Activated T-helper 2 cell treated with anti-CD3 and anti-CD28 coated beads, Interferon-gamma antibody, Interleukin-2, Interleukin-4, amounts not matched to agents 10 μg/mL and 5 μg/mL and 100 μg/mL, durations not matched to agents 14 hours and 24 hours and 36 hours (primary cell): ENCODE results near the gene BRWD1. TPM values are rescaled to one million over a fixed set of nuclear protein-coding genes. Genes with fewer than 3 reads are reported as not detected.
"Not testable (repeated sequence)": the region's sequence is repeated elsewhere in the genome, so short reads cannot be mapped to it uniquely, and the experiment has no call there.

ENCODE experiments used
- DNase-seq: peaks from one replicate; pipeline ENCODE4 v3.0.0; 2021; ENCODE audit warnings: low spot score
- H3K27ac Mint-ChIP-seq: one replicate; pipeline ENCODE4 v1.8.0; 2021; ENCODE audit warnings: mixed read lengths
- H3K27me3 Mint-ChIP-seq: one replicate; pipeline ENCODE4 v1.8.0; 2021; ENCODE audit warnings: low read depth, mixed read lengths
- H3K36me3 Mint-ChIP-seq: one replicate; pipeline ENCODE4 v1.8.0; 2021; ENCODE audit warnings: low read depth, mixed read lengths
- H3K4me1 Mint-ChIP-seq: one replicate; pipeline ENCODE4 v1.8.0; 2021; ENCODE audit warnings: low read depth, mixed read lengths
- H3K4me3 Mint-ChIP-seq: one replicate; pipeline ENCODE4 v1.8.0; 2021; ENCODE audit warnings: low read depth, mild to moderate bottlenecking, moderate library complexity, mixed read lengths
- H3K9me3 Mint-ChIP-seq: one replicate; pipeline ENCODE4 v1.8.0; 2021; ENCODE audit warnings: mixed read lengths
- intact Hi-C: fragments of 100-400 bp; cut with micrococcal nuclease; formaldehyde crosslinking; loops from one replicate; pipeline ENCODE4 v1.15.1; 2023
- total RNA-seq: library from RNA; stranded (reverse); gene quantifications from 2 replicates; pipeline ENCODE4 v1.2.3, GENCODE V29; 2022

The BRWD1 gene
- total RNA-seq, 1 donor from 2014 or later, result 36.0 TPM

DNA sequence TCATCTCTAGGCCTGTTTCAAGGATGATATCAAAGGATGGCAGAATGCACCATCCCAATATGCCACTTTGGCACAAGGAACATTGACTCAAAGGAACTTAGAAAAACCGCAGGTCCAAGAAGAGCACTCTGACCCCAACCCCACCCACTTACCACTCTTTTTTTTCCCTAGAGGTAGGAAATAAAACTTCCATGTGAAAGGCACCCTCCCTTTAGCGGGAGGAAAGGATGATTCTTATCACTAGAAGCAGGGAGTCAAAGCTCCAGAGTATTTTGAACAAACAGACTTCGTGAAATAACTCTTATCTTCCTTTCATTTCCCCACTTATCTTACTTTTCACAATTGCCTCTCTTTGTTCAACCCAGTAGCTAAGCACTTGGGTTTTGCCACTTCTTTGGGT, 152.4 kb downstream of the BRWD1 start:
- DNase-seq, result no peak
- H3K9me3 Mint-ChIP-seq, result peaks cover 13% of the 10 kb centered on the region
- peaks cover 3% of the 10 kb centered on the region for H3K36me3 Mint-ChIP-seq
- intact Hi-C loops, result no loop called here
- no peaks in the 10 kb centered on the region for H3K27me3 Mint-ChIP-seq
- no peak overlapping the region for H3K4me3 Mint-ChIP-seq
- H3K27ac Mint-ChIP-seq, result no peak overlapping the region
- H3K4me1 Mint-ChIP-seq, result no peaks in the 10 kb centered on the region

DNA sequence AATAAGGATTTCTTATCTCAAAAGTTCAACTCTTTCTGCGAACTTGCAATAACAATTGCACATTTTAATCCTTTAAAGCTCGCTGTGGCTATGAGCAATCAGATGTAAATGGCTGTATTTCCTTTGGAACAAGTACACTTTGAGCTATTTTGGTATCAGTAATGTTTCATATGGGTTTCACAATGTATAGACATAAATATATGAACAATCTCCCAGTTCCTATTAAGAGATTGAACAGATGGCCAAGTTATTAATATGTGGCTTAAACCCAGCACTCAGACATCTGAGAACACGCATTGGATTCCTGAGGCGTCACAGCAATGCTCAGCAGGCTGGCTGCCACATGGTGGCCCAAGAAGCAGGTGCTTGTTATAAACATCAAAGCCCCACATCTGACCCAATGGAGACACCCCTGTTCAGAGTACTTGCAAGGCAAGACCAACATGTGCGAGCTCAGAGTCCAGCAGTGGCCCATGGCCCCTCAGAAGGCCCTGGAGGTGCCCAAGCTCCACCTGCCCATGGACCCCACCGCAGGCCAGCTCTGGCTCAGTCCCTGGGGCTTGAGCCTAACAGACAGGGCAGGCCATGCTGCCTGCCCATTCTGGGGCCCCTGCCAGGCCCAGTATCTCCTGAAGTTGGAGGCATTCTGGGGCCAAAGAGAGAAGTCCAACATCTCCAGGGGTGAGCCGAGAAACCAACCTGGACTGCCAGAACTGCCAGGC, 153.9 kb downstream of the BRWD1 start:
- Mint-ChIP-seq H3K36me3 (no peaks in the 10 kb centered on the region), H3K4me3 (no peak overlapping the region), H3K4me1 (no peaks in the 10 kb centered on the region), H3K27ac (no peak overlapping the region), H3K27me3 (no peaks in the 10 kb centered on the region), H3K9me3 (peaks cover 6% of the 10 kb centered on the region)
- intact Hi-C loops, result no loop called here
- no peak for DNase-seq

DNA sequence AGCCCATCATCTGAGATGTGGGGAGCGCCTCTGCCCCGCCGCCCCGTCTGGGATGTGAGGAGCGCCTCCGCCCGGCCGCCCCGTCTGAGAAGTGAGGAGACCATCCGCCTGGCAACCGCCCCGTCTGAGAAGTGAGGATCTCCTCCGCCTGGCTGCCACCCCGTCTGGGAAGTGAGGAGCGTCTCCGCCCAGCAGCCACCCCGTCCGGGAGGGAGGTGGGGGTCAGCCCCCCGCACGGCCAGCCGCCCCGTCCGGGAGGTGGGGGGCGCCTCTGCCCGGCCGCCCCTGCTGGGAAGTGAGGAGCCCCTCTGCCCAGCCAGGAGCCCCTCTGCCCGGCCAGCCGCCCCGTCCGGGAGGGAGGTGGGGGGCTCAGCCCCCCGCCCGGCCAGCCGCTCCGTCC, 156.2 kb downstream of the BRWD1 start:
- H3K9me3 Mint-ChIP-seq, H3K36me3 Mint-ChIP-seq, H3K27ac Mint-ChIP-seq, H3K4me3 Mint-ChIP-seq, DNase-seq, H3K27me3 Mint-ChIP-seq, intact Hi-C loops, H3K4me1 Mint-ChIP-seq: not testable (repeated sequence)

- H3K9me3 Mint-ChIP-seq, result no peaks in the 10 kb centered on the region
- H3K4me3 Mint-ChIP-seq, result no peak overlapping the region
- no peaks in the 10 kb centered on the region for H3K27me3 Mint-ChIP-seq
- H3K27ac Mint-ChIP-seq, result no peak overlapping the region
- H3K36me3 Mint-ChIP-seq, result no peaks in the 10 kb centered on the region
- intact Hi-C loops, result no loop called here
- no peaks in the 10 kb centered on the region for H3K4me1 Mint-ChIP-seq
- DNase-seq, result no peak
Measured at GRCh38 chr21:39156024-39156423, 157.4 kb downstream of the BRWD1 start.

- no peaks in the 10 kb centered on the region for H3K27me3 Mint-ChIP-seq
- no peaks in the 10 kb centered on the region for H3K4me1 Mint-ChIP-seq
- no peaks in the 10 kb centered on the region for H3K9me3 Mint-ChIP-seq
- H3K4me3 Mint-ChIP-seq, result no peak overlapping the region
- no peak overlapping the region for H3K27ac Mint-ChIP-seq
- no peaks in the 10 kb centered on the region for H3K36me3 Mint-ChIP-seq
- no peak for DNase-seq
- intact Hi-C loops, result no loop called here
Measured at GRCh38 chr21:39155578-39155977, 157.9 kb downstream of the BRWD1 start.

- peaks cover 6% of the 10 kb centered on the region for H3K27me3 Mint-ChIP-seq
- no peak for DNase-seq
- no peak overlapping the region for H3K27ac Mint-ChIP-seq
- H3K4me1 Mint-ChIP-seq, result no peaks in the 10 kb centered on the region
- intact Hi-C loops, result no loop called here
- H3K9me3 Mint-ChIP-seq, result no peaks in the 10 kb centered on the region
- no peaks in the 10 kb centered on the region for H3K36me3 Mint-ChIP-seq
- no peak overlapping the region for H3K4me3 Mint-ChIP-seq
Measured at GRCh38 chr21:39153842-39154241, 159.6 kb downstream of the BRWD1 start.

DNA sequence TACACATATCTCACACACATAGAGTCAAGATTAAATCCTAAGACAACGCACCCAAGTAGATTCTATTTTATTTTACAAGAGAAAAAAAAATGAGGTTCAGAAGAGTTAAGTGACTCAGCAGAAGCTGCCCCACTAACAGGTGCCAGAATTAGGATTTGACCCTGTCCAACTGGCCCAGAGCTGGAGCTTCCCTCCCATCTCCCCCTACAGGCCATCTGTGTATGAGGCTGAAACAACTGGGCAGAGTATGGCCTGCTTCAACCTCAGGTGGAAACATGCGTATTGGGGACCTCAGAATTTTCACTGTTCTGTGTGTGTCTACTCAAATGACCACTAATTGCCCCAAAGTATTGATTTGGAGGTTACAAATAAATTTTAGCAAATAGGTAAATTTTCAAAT, 160.1 kb downstream of the BRWD1 start:
- no peak for DNase-seq
- H3K4me3 Mint-ChIP-seq, result no peak overlapping the region
- H3K36me3 Mint-ChIP-seq, result no peaks in the 10 kb centered on the region
- H3K4me1 Mint-ChIP-seq, result no peaks in the 10 kb centered on the region
- no peaks in the 10 kb centered on the region for H3K9me3 Mint-ChIP-seq
- H3K27me3 Mint-ChIP-seq, result peaks cover 9% of the 10 kb centered on the region
- intact Hi-C loops, result no loop called here
- H3K27ac Mint-ChIP-seq, result no peak overlapping the region

DNA sequence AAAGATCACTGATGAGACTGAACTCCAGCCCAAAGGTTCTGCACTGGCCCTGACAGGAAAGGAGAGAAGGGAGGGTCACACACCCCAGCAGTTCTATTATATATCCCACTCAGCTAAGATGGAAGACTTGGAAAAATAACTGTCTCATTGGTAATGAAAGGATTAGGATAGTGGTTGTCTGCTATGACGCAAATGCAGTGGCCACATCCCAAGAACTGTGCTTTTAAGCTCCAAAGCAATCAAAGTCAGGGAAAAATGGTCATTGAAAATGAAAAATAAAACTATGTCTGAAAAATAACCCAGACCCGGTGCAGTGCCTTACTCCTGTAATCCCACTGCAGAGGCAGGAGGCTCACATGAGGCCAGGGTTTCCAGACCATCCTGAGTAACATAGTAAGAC, 161.2 kb downstream of the BRWD1 start:
- no peak overlapping the region for H3K4me3 Mint-ChIP-seq
- no peak overlapping the region for H3K27ac Mint-ChIP-seq
- intact Hi-C loops, result no loop called here

DNA sequence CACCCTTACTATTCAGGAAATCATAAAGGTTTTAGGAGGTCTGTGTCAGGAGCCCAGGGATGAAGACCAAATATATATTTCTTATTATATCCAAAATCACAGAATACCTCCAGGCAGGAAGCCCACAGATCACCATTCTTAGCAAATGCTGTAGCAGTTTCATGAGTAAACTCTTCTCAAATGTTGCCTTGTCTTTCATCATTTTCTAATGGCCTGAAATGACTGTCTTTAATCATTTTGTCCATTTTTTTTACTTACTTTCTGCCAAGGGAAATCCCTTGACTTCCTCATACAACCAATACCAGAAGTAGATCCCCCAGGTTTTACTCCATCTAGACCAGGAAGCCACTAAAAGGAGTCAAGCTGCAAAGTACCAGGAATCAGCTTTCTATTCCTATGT, 162.6 kb downstream of the BRWD1 start:
- H3K27me3 Mint-ChIP-seq, result peaks cover 11% of the 10 kb centered on the region
- no peak for DNase-seq
- no peaks in the 10 kb centered on the region for H3K36me3 Mint-ChIP-seq
- no peak overlapping the region for H3K4me3 Mint-ChIP-seq
- no peaks in the 10 kb centered on the region for H3K4me1 Mint-ChIP-seq
- H3K27ac Mint-ChIP-seq, result no peak overlapping the region
- no peaks in the 10 kb centered on the region for H3K9me3 Mint-ChIP-seq
- intact Hi-C loops, result no loop called here

More for the DNA sequence above, 161.2 kb downstream of the BRWD1 start:
- no peak for DNase-seq
- H3K36me3 Mint-ChIP-seq, result no peaks in the 10 kb centered on the region
- H3K27me3 Mint-ChIP-seq, result peaks cover 9% of the 10 kb centered on the region
- H3K4me1 Mint-ChIP-seq, result no peaks in the 10 kb centered on the region
- H3K9me3 Mint-ChIP-seq, result no peaks in the 10 kb centered on the region

DNA sequence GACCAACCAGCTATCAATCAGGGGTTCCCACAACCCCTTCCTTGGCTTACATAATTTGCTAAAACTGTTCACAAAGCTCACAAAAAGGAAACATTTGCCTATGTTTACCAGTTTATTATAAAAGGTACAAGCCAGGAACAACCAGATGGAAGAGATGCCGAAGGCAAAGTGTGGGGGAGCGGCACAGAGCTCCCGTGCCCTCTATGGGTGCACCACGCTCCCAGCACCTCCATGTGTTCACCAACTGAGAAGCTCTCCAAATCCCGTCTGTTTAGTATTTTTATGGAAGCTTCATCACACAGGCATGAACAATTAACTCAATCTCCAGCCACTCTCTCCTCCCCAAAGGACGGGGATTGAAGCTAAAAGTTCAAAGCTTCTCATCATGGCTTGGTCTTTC, 163.1 kb downstream of the BRWD1 start:
- Mint-ChIP-seq H3K27me3 (peaks cover 13% of the 10 kb centered on the region), H3K4me3 (no peak overlapping the region), H3K36me3 (no peaks in the 10 kb centered on the region), H3K9me3 (no peaks in the 10 kb centered on the region), H3K4me1 (no peaks in the 10 kb centered on the region), H3K27ac (no peak overlapping the region)
- DNase-seq, result no peak
- intact Hi-C loops, result no loop called here

DNA sequence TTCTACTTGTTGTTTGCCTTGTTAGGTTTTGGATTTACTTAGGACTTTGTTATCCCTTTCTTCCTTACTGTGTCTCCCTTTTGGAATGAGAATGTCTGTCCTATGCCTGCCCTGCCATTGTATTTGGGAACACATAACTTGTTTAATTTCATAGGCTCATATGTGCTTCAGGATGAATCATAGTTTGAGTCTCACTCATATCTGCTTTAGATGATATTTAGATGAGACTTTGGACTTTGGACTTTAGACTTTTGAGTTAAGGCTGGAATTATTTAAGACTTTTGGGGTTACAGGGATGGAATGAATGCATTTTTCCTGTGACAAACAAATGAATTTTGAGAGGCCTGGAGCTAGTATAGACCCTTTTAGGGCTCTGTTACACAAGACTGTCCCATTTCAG, 163.6 kb downstream of the BRWD1 start:
- H3K36me3 Mint-ChIP-seq, result no peaks in the 10 kb centered on the region
- no peaks in the 10 kb centered on the region for H3K4me1 Mint-ChIP-seq
- no peak overlapping the region for H3K27ac Mint-ChIP-seq
- H3K4me3 Mint-ChIP-seq, result no peak overlapping the region
- H3K9me3 Mint-ChIP-seq, result no peaks in the 10 kb centered on the region
- DNase-seq, result no peak
- H3K27me3 Mint-ChIP-seq, result peaks cover 13% of the 10 kb centered on the region
- intact Hi-C loops, result no loop called here

- Mint-ChIP-seq H3K9me3 (no peaks in the 10 kb centered on the region), H3K36me3 (no peaks in the 10 kb centered on the region), H3K27me3 (peaks cover 13% of the 10 kb centered on the region), H3K4me1 (no peaks in the 10 kb centered on the region), H3K4me3 (no peak overlapping the region), H3K27ac (no peak overlapping the region)
- DNase-seq, result no peak
- intact Hi-C loops, result no loop called here
Measured at GRCh38 chr21:39148975-39149374, 164.5 kb downstream of the BRWD1 start.

DNA sequence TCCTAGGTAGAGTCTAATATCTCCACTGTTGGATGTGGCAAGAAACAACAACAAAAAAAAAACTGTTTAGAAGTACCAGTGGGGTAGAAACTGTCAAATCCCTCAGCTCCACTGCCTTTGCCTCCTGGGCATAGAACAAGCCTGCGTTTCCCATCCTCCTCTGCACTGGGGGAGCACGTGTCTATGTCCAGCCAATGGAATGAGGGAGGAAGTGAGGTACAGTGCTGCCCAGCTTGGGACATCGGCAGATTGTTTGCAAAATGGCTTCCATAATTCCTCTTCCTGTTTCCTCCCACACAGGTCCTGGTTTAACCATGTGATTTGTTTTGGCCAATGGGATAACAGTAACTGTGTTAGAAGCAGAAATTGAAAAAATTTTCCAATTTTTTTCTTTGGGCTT, 169.2 kb downstream of the BRWD1 start:
- intact Hi-C loops, result no loop called here
- no peak for DNase-seq
- no peak overlapping the region for H3K27ac Mint-ChIP-seq
- H3K36me3 Mint-ChIP-seq, result no peaks in the 10 kb centered on the region
- H3K9me3 Mint-ChIP-seq, result no peaks in the 10 kb centered on the region
- no peak overlapping the region for H3K4me3 Mint-ChIP-seq
- H3K27me3 Mint-ChIP-seq, result peaks cover 11% of the 10 kb centered on the region
- no peaks in the 10 kb centered on the region for H3K4me1 Mint-ChIP-seq

DNA sequence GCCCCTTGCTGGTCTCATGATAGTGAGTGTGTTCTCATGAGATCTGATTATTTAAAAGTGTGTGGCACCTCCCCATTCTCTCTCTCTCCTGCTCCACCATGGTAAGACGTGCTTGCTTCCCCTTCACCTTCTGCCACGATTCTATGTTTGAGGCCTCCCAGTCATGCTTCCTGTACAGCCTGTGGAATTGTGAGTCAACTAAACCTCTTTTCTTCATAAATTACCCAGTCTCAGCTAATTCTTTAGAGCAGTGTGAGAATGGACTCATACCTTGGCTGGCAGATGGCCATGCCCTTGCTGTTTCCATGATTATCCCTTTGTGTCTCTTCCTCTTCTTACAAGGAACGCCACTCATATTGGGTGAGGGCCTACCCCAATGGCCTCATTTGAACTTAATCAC, 170.5 kb downstream of the BRWD1 start:
- H3K27me3 Mint-ChIP-seq, result peaks cover 6% of the 10 kb centered on the region
- intact Hi-C loops, result no loop called here
- no peak for DNase-seq
- no peak overlapping the region for H3K27ac Mint-ChIP-seq
- no peaks in the 10 kb centered on the region for H3K36me3 Mint-ChIP-seq
- no peaks in the 10 kb centered on the region for H3K4me1 Mint-ChIP-seq
- no peak overlapping the region for H3K4me3 Mint-ChIP-seq
- H3K9me3 Mint-ChIP-seq, result no peaks in the 10 kb centered on the region
